Measurements from ENCODE around the gene FOXC1. TPM values are rescaled to one million over a fixed set of nuclear protein-coding genes. Genes with fewer than 3 reads are reported as not detected.

Gene FOXC1
- total and polyA plus RNA-seq, 9 donors: 1.1 to 4.1 (median 2.4) TPM

DNA sequence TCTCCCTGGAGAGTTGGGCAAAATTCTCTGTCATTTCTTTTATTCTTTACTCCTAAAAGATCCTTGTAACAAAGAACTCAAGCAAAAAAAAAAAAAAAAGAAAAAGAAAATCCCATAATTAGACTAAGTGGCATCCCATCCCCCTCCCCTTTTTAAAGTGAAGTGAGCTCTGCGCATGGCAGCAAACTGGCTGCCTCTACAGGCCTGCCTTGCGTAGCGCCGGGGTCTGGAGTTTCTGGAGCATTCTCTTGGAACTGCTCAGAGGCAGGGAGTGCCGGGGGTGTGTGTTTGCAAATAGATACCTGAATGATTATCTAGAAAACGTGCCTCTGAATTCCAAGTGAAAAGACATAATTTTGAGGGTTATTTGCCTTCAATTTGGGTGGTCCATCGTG lies 48.1 kb downstream of the FOXC1 start:
- DNase-seq: no peak
- Histone ChIP-seq H3K27me3 (ENCODE audit: control insufficient read depth, insufficient read depth, low read length) (no peaks in the 10 kb centered on the region), H3K9me3 (replicated peaks; ENCODE audit: control insufficient read depth, low read depth, low read length) (no peaks in the 10 kb centered on the region), H3K4me3 (ENCODE audit: low read length) (no peak overlapping the region), H3K27ac (ENCODE audit: low read length) (no peak overlapping the region), H3K4me1 (ENCODE audit: control insufficient read depth, insufficient read depth, low read length) (peaks cover 2% of the 10 kb centered on the region), H3K36me3 (ENCODE audit: control insufficient read depth, insufficient read depth, low read length) (no peaks in the 10 kb centered on the region)
- WGBS (ENCODE audit: insufficient coverage): 65% methylated on average over 7 of the region's 7 CpGs

DNA sequence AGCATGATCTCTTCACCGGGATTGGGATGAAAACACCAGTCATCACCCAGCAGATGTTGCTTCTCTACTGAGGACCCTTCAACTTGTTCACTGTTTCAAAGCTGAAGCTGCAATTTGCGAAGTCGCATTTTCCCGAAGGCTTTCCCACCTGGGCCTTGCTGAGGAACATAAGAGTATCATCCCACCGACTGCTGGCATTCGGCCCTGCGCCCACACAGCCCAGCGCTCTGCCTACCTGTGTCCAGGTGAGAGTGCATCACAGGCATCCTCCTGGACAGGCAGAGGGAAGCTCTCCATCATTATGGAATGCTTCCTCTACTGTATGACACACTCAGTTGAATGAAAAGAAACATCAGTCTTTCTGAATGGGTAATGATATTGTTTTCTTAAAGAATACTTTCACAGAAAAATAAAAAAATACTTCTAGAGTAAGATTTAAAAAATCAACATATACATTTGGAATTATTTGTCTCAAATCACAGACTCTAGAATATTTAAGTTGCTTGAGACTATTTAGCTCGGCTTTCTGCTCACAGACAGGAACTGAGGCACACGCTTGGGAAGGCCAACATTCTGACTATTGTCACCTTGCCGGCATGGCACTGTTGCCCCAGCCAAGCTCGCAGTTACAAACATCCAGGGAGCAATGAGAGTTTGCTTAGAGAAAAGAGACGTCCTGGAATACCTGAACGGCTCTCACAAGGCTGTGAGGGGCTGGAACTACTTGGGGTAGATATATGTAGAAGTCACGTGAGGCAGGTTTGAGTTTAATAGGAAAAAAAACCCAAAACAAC lies 48.7 kb downstream of the FOXC1 start:
- WGBS (ENCODE audit: insufficient coverage): 83% methylated on average over 13 of the region's 15 CpGs
- Histone ChIP-seq H3K4me1 (ENCODE audit: control insufficient read depth, insufficient read depth, low read length) (peaks cover 4% of the 10 kb centered on the region), H3K36me3 (ENCODE audit: control insufficient read depth, insufficient read depth, low read length) (no peaks in the 10 kb centered on the region), H3K9me3 (replicated peaks; ENCODE audit: control insufficient read depth, low read depth, low read length) (no peaks in the 10 kb centered on the region), H3K4me3 (ENCODE audit: low read length) (no peak overlapping the region), H3K27me3 (ENCODE audit: control insufficient read depth, insufficient read depth, low read length) (no peaks in the 10 kb centered on the region), H3K27ac (ENCODE audit: low read length) (no peak overlapping the region)
- DNase-seq: no peak

- H3K4me1 ChIP-seq (ENCODE audit: control insufficient read depth, insufficient read depth, low read length): peaks cover 4% of the 10 kb centered on the region
- DNase-seq: no peak
- 76% methylated on average over 6 of the region's 7 CpGs for WGBS (ENCODE audit: insufficient coverage)
These were observed 50.1 kb downstream of the FOXC1 start for GRCh38 chr6:1659816-1660215.

DNA sequence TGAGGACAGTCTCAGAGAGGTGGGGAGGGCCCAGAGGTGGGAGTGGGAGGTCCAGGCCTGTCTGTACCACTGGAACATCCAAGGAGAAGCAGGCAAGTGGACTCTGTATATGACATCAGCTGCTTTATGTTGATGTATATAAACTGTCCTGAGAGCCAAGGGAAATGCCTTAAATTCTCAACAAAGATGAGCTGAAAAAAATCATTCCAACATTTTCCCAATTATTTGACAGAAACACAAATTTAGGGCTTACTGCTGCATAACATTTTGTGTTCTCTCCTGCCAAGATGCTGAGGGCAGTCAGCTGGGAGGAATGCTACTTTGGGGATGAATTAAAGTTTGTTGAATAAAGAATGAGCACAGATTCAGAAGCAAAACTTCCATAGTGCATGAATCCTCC lies 52.8 kb downstream of the FOXC1 start:
- H3K27ac ChIP-seq (ENCODE audit: low read length): no peak overlapping the region
- peaks cover 4% of the 10 kb centered on the region for H3K4me1 ChIP-seq (ENCODE audit: control insufficient read depth, insufficient read depth, low read length)
- no peaks in the 10 kb centered on the region for H3K36me3 ChIP-seq (ENCODE audit: control insufficient read depth, insufficient read depth, low read length)
- H3K27me3 ChIP-seq (ENCODE audit: control insufficient read depth, insufficient read depth, low read length): no peaks in the 10 kb centered on the region
- no peaks in the 10 kb centered on the region for H3K9me3 ChIP-seq (replicated peaks; ENCODE audit: control insufficient read depth, low read depth, low read length)
- no peak overlapping the region for H3K4me3 ChIP-seq (ENCODE audit: low read length)
- DNase-seq: peak; percentile 57

More at GRCh38 chr6:1659816-1660215, 50.1 kb downstream of the FOXC1 start:
- Histone ChIP-seq H3K27ac (ENCODE audit: low read length) (no peak overlapping the region), H3K27me3 (ENCODE audit: control insufficient read depth, insufficient read depth, low read length) (no peaks in the 10 kb centered on the region), H3K4me3 (ENCODE audit: low read length) (no peak overlapping the region), H3K36me3 (ENCODE audit: control insufficient read depth, insufficient read depth, low read length) (no peaks in the 10 kb centered on the region), H3K9me3 (replicated peaks; ENCODE audit: control insufficient read depth, low read depth, low read length) (no peaks in the 10 kb centered on the region)

Other genes starting within 250 kb of the FOXC1 start
- 0.22 TPM for gene FOXF2, start 220.3 kb upstream of the FOXC1 start, total RNA-seq
- gene FOXF2, start 220.3 kb upstream of the FOXC1 start, polyA plus RNA-seq (ENCODE audit: insufficient read depth in 1 of 8, insufficient read length in 8 of 8, low replicate concordance in 1 of 8): 1 to 10 TPM in 1 of 8 donors, under 1 TPM in 7; 0.18 to 4.0 (median 0.38) TPM

Measured in muscle of leg (tissue), 11 donors.